Measurements from ENCODE around the gene WIPF3. TPM values are rescaled to one million over a fixed set of nuclear protein-coding genes. Genes with fewer than 3 reads are reported as not detected.

Gene WIPF3
- total RNA-seq, 1 donor from 2014 or later = not detected

DNA sequence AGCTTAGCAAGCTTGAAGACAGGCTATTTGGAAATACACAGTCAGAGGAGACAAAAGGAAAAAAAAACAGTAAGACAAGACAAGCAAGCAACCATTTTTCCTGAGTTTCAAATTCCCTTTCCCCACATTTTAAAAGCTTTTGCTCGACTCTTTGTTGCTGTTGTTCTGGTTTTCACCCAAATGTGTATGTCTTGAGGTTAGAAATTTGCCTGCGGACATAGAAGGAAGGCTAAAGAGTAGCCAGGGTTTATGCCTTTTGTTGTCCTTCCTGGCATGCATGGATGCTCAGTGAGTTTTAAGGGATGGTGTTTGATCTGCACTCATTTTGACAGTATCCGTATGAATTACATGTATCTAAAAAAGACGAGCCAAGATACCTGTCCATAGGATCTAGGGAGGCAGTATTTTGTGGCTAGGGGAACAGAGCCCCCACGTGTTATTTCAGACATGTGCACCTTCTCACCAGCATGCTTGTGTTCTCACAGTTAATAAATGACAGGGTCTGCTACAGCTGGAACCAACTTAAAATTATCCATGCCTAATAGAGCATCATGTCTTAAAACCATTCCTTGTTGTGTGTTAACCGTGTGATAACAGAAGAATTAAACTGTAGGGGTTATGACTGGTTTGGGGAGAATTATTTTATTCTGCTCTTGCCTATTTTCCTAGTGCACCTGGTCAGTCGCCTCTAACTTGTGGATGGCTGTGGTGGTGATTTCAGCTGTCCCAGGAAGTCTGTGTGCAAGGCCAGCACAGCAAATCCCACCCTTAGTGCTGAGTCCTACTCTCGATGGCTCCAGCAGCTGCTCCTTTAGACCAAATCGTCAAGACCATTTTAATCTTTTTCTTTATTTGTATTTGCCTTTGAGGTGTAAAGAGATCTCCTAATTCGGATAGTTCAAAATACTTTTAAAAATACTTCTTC, 9.1 kb downstream of the WIPF3 start:
- Mint-ChIP-seq H3K4me1 (ENCODE audit: low read depth) (no peaks in the 10 kb centered on the region), H3K9me3 (no peaks in the 10 kb centered on the region), H3K36me3 (ENCODE audit: low read depth) (no peaks in the 10 kb centered on the region), H3K4me3 (no peak overlapping the region), H3K27ac (no peak overlapping the region), H3K27me3 (ENCODE audit: insufficient read depth) (peaks cover 37% of the 10 kb centered on the region)
- no peak for DNase-seq (ENCODE audit: low spot score)
- intact Hi-C loops (cut with micrococcal nuclease) = no loop called here

DNA sequence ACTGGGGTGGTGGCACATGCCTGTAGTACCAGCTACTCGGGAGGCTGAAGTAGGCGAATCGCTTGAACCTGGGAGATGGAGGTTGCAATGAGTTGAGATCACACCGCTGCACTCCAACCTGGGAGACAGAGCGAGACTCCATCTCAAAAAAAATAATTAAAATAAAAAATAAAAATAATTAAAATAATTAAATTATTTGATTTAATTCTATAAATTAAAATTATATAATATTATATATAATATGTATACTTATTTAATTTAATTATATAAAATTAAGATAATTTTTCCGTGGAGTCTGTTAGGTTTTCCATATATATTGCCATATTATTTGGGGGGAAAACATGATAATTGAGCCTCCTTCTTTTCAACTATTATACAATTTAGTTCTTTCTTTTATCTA, 12.0 kb downstream of the WIPF3 start:
- Mint-ChIP-seq H3K27ac (no peak overlapping the region), H3K27me3 (ENCODE audit: insufficient read depth) (peaks cover 40% of the 10 kb centered on the region), H3K4me3 (no peak overlapping the region), H3K9me3 (no peaks in the 10 kb centered on the region), H3K36me3 (ENCODE audit: low read depth) (no peaks in the 10 kb centered on the region), H3K4me1 (ENCODE audit: low read depth) (no peaks in the 10 kb centered on the region)
- intact Hi-C loops (cut with micrococcal nuclease) = no loop called here
- DNase-seq (ENCODE audit: low spot score) = no peak

DNA sequence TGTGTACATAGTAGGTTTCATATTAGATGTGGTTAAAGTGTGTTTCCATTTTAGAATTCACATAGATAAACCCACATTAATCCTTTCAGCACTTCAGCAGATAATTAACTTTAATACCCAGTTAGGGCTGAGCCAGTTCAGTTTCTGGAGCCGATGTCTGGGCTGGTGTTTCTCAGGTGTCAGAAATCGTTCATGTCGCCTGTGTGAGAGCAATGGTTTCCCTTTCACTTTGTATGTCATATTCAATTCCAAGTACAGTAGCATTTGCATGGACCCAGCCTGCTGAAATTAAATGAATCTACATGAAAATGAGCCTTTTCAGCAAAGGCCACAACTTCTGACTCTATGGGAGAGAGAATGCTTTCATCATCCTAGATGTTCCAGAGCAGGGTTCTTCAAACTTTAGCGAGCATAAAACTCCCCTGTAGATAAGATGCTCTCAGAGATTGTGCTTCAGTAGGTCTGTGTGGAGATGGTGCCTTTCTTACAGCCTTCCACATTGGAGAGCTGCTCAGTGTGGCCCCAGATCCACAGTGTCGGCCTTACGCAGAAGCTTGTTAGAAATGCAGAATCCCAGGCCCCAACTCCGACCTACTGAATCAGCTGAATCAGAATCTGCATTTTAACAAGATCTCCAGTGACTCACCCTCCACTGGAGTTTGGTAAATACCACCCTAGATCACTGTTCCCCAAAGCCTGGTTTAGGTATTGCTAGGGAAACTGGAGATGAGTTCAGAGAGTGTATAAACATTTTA, 19.6 kb downstream of the WIPF3 start:
- intact Hi-C loops (cut with micrococcal nuclease) = no loop called here
- H3K9me3 Mint-ChIP-seq = no peaks in the 10 kb centered on the region
- H3K4me3 Mint-ChIP-seq = peak overlapping the region; percentile 26
- H3K27me3 Mint-ChIP-seq (ENCODE audit: insufficient read depth) = peaks cover 12% of the 10 kb centered on the region
- no peaks in the 10 kb centered on the region for H3K36me3 Mint-ChIP-seq (ENCODE audit: low read depth)
- DNase-seq (ENCODE audit: low spot score) = no peak
- H3K27ac Mint-ChIP-seq = no peak overlapping the region
- peaks cover 10% of the 10 kb centered on the region for H3K4me1 Mint-ChIP-seq (ENCODE audit: low read depth)

DNA sequence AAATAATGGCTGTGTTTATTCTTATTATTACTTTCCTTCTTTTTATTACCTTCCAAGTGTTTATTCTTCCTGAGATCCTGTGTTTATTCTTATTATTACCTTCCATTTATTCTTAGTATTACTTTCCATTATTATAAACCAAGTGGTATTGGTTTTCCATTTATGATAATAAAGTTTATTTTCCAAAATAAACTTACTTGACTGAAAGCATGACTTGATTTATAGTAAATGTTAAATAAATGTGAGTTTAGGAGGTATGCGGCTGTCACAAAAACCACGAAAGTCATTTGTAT, 20.2 kb downstream of the WIPF3 start:
- no peaks in the 10 kb centered on the region for H3K36me3 Mint-ChIP-seq (ENCODE audit: low read depth)
- H3K4me1 Mint-ChIP-seq (ENCODE audit: low read depth) = peaks cover 10% of the 10 kb centered on the region
- intact Hi-C loops (cut with micrococcal nuclease) = no loop called here
- peaks cover 10% of the 10 kb centered on the region for H3K27me3 Mint-ChIP-seq (ENCODE audit: insufficient read depth)
- no peak overlapping the region for H3K4me3 Mint-ChIP-seq
- no peak for DNase-seq (ENCODE audit: low spot score)
- H3K9me3 Mint-ChIP-seq = no peaks in the 10 kb centered on the region
- no peak overlapping the region for H3K27ac Mint-ChIP-seq

DNA sequence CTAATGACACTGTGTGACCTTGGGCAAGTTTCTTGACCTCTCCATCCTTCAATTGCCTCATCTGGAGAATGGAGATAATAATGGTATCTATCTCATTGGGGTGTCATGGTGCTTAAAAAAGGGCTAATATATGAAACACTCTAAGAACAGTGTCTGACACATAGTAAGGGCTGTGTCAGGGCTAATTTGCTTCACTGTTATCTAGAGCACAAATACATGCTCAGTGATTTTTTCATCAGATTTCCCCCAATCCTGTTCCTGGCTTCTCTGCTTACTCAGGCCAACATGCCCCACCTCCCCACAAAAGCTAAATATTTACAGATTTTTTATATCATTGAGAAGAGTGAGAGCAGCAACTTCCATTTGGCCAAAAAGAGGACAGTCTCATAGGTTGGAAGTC, 20.6 kb downstream of the WIPF3 start:
- peaks cover 10% of the 10 kb centered on the region for H3K4me1 Mint-ChIP-seq (ENCODE audit: low read depth)
- H3K4me3 Mint-ChIP-seq = no peak overlapping the region
- H3K36me3 Mint-ChIP-seq (ENCODE audit: low read depth) = no peaks in the 10 kb centered on the region
- intact Hi-C loops (cut with micrococcal nuclease) = no loop called here
- no peak overlapping the region for H3K27ac Mint-ChIP-seq
- H3K9me3 Mint-ChIP-seq = no peaks in the 10 kb centered on the region
- no peak for DNase-seq (ENCODE audit: low spot score)
- peaks cover 7% of the 10 kb centered on the region for H3K27me3 Mint-ChIP-seq (ENCODE audit: insufficient read depth)

DNA sequence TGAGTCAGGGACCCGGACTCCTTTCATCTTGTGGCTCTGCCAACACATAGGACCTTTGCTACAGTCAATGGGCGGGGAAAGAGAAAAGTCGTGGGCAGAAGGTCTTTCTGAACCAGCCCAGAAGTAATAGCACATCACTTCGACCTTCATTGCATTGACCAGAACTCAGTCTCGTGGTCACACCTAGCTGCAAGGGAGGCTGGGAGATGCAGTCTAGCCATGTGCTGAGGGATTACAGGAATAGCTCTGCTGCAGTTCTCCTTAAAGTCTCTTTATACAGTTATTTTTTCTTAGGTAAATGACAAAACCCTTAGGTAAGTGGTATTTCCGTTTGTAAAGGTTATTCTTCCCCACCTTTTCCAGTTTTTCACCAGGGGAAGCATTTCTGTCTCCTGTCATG, 25.4 kb downstream of the WIPF3 start:
- H3K9me3 Mint-ChIP-seq = no peaks in the 10 kb centered on the region
- intact Hi-C loops (cut with micrococcal nuclease) = no loop called here

DNA sequence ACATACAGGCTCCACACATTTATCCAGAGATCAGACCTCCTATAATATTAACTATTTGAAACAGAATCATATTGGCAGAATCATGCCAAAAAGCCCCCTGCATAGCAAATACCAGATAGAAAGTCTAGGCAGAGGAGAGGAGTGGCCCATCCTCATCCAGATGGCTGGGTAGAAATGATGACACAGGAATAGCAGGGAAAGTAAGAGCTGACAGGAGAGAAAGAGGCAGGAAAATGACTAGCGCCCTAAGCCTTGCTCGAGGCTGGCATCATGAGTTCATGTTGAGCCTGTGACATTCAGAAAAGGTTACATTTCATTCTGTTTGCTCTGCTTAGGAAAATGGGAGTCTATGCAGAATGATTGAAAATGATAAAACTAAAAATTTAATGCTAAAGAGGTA, 27.6 kb downstream of the WIPF3 start:
- Mint-ChIP-seq H3K36me3 (ENCODE audit: low read depth) (no peaks in the 10 kb centered on the region), H3K9me3 (no peaks in the 10 kb centered on the region), H3K27ac (no peak overlapping the region), H3K4me3 (no peak overlapping the region), H3K4me1 (ENCODE audit: low read depth) (no peaks in the 10 kb centered on the region), H3K27me3 (ENCODE audit: insufficient read depth) (no peaks in the 10 kb centered on the region)
- intact Hi-C loops (cut with micrococcal nuclease) = no loop called here
- no peak for DNase-seq (ENCODE audit: low spot score)

More for the DNA sequence above, 25.4 kb downstream of the WIPF3 start:
- Mint-ChIP-seq H3K4me1 (ENCODE audit: low read depth) (no peaks in the 10 kb centered on the region), H3K27me3 (ENCODE audit: insufficient read depth) (no peaks in the 10 kb centered on the region), H3K36me3 (ENCODE audit: low read depth) (no peaks in the 10 kb centered on the region), H3K27ac (no peak overlapping the region), H3K4me3 (no peak overlapping the region)
- no peak for DNase-seq (ENCODE audit: low spot score)

DNA sequence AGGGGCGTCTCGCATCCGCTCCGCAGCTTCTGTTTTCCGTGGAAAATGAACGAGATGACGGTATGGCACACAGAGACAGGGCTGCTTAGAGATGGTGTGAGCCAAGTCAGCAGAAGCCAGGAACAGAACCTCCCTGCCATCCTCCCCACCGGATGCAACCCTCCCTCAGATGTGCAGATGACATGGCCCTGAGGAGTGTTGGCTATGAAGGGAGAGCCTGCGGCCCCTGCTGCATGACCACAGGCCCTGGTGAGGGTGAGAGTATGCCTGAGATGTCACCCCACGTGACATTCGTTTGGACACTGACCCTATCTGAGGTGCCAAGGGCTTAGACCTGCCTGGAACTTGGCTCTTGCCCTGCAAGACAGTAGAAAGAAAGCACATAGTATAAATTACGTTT, 29.4 kb downstream of the WIPF3 start:
- Mint-ChIP-seq H3K27me3 (ENCODE audit: insufficient read depth) (no peaks in the 10 kb centered on the region), H3K4me1 (ENCODE audit: low read depth) (no peaks in the 10 kb centered on the region), H3K4me3 (no peak overlapping the region), H3K36me3 (ENCODE audit: low read depth) (no peaks in the 10 kb centered on the region), H3K27ac (no peak overlapping the region), H3K9me3 (no peaks in the 10 kb centered on the region)
- no peak for DNase-seq (ENCODE audit: low spot score)
- intact Hi-C loops (cut with micrococcal nuclease) = no loop called here

DNA sequence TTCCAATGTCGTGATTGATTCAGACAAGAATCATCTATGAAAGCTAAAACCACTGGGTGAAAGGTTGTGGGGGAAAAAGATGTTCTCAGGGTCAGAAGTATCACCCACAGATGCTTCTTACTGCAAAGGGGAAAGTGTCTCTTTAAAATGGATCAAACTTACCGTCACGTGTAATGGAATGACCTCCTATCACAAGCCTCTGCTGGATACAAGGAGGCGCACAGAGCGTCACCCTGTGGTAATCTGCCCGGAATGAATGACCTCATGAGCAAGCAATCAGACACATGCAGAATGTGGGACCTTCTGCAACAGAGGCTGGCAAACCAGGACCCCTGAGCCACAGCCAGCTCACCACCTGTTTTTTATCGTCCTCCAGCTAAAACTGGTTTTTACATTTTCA, 33.0 kb downstream of the WIPF3 start:
- Mint-ChIP-seq H3K27me3 (ENCODE audit: insufficient read depth) (no peaks in the 10 kb centered on the region), H3K4me3 (no peak overlapping the region), H3K36me3 (ENCODE audit: low read depth) (no peaks in the 10 kb centered on the region), H3K4me1 (ENCODE audit: low read depth) (no peaks in the 10 kb centered on the region), H3K27ac (no peak overlapping the region), H3K9me3 (no peaks in the 10 kb centered on the region)
- intact Hi-C loops (cut with micrococcal nuclease) = no loop called here
- DNase-seq (ENCODE audit: low spot score) = no peak

DNA sequence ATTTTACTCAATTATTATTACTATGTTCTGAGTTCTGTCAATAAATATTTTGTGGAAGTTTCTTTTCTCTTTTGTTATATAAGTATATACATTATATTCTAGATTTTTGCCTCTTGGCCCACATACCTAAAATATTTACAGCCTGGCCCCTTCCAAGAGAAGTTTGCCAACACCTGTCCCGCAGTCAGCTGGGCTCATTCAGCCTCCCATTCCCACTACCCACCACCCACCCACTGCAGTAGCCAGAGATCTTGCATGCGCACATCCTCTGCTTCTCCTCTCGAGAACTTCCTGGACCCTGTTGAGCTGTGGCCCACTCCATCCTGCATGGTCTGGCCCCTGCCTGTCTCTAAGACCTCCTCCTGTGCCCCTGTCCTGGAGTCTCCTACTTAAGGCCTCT, 33.6 kb downstream of the WIPF3 start:
- Mint-ChIP-seq H3K27me3 (ENCODE audit: insufficient read depth) (no peaks in the 10 kb centered on the region), H3K4me3 (no peak overlapping the region), H3K36me3 (ENCODE audit: low read depth) (no peaks in the 10 kb centered on the region), H3K4me1 (ENCODE audit: low read depth) (no peaks in the 10 kb centered on the region), H3K27ac (no peak overlapping the region), H3K9me3 (no peaks in the 10 kb centered on the region)
- DNase-seq (ENCODE audit: low spot score) = no peak
- intact Hi-C loops (cut with micrococcal nuclease) = no loop called here

DNA sequence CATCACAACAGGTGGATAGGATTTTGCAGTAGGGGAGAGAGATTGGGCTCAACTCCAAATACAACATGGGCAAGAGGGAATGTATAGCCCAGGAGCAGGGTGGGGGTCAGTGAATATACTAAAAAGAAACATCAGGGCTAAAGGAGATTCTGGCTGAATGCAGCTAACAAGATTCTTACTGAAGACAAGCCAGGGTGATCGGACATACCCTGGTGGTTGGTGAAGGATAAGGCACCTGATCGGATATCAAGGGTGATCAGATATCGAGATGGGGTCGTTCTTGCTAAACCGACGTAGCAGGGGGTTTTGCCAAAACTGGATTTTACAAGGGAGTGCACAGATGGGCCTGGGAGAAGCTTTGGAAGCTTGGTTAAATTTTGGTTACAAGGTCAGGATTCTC, 34.4 kb downstream of the WIPF3 start:
- no peak for DNase-seq (ENCODE audit: low spot score)
- no peak overlapping the region for H3K4me3 Mint-ChIP-seq
- intact Hi-C loops (cut with micrococcal nuclease) = no loop called here
- H3K9me3 Mint-ChIP-seq = no peaks in the 10 kb centered on the region
- no peak overlapping the region for H3K27ac Mint-ChIP-seq
- no peaks in the 10 kb centered on the region for H3K36me3 Mint-ChIP-seq (ENCODE audit: low read depth)
- no peaks in the 10 kb centered on the region for H3K4me1 Mint-ChIP-seq (ENCODE audit: low read depth)
- no peaks in the 10 kb centered on the region for H3K27me3 Mint-ChIP-seq (ENCODE audit: insufficient read depth)

DNA sequence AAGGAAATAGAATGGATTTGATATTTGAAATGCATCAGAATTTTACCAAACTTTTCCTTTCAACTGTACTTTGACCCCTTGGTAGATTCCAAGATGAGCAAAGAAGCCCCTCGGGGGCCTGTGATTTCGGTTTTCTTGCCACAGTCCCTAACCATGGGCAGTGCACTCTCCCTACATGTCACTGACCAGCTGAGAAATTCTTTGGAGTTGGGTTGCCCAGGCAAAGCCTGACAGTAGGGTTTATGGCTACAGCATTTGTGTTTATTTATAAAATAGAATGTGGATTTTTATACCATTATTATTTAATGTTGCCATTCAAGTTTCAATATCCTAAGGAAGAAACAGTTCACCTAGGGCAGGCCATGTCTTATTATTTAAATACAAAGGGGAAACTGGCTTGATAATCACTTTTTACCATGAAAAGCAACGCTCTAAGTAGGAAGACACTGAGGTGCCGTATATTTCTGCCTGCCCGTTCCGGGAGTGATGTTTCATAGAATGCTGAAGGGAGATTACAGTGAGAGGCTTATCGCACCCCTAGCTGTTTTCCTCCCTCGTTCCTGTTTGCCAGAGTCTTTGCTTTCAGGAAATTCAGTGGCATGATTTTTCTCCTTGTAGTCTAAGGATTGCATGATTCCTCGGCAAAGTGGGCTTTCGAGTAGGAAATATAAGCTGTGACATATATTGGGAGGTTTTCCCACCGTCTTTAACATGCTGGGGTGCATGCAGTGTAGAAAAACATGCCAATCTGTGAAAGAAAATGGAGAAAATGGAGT, 35.8 kb downstream of the WIPF3 start:
- no peak overlapping the region for H3K27ac Mint-ChIP-seq
- intact Hi-C loops (cut with micrococcal nuclease) = no loop called here
- no peaks in the 10 kb centered on the region for H3K9me3 Mint-ChIP-seq
- H3K36me3 Mint-ChIP-seq (ENCODE audit: low read depth) = no peaks in the 10 kb centered on the region
- H3K4me3 Mint-ChIP-seq = no peak overlapping the region
- no peak for DNase-seq (ENCODE audit: low spot score)
- H3K27me3 Mint-ChIP-seq (ENCODE audit: insufficient read depth) = no peaks in the 10 kb centered on the region
- no peaks in the 10 kb centered on the region for H3K4me1 Mint-ChIP-seq (ENCODE audit: low read depth)

DNA sequence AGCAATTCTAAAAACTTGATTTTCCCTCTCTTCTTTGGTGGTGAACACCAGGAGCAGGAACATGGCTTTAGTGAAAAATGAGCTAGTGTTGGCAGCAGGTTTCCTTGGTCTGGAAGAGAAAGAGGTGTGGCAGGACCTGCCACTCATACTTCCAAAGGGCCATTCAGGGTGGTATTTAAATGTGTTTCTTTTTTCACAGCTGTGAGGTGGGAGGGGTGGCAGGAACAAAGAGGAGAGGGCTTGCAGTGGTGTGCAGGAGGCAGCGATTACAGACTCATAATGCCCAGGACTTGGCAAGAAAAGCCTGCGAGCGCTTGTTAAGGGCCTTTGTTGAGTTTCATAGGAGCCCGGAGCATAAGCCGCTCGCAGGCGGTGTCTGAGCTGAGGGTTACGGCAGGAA, 36.8 kb downstream of the WIPF3 start:
- Mint-ChIP-seq H3K4me3 (no peak overlapping the region), H3K4me1 (ENCODE audit: low read depth) (no peaks in the 10 kb centered on the region), H3K9me3 (no peaks in the 10 kb centered on the region), H3K27me3 (ENCODE audit: insufficient read depth) (no peaks in the 10 kb centered on the region), H3K36me3 (ENCODE audit: low read depth) (no peaks in the 10 kb centered on the region), H3K27ac (no peak overlapping the region)
- intact Hi-C loops (cut with micrococcal nuclease) = no loop called here
- DNase-seq (ENCODE audit: low spot score) = no peak

Measured in activated T-helper 1 cell treated with anti-CD3 and anti-CD28 coated beads, Interleukin-12 subunit alpha, Interleukin-12 subunit beta, Interleukin-2, Interleukin-4 antibody, amounts not matched to agents 30 ng/mL and 10 ng/mL and 1 ng/mL, durations not matched to agents 14 hours and 24 hours and 36 hours (primary cell).